Measurements from ENCODE around the gene AKAP13.
"Not testable (repeated sequence)": the region's sequence is repeated elsewhere in the genome, so short reads cannot be mapped to it uniquely, and the experiment has no call there.

AKAP13 gene

GRCh38 chr15:85412956-85413854 lies 32.8 kb downstream of the AKAP13 start:
- DNase-seq (ENCODE audit: low spot score), result peak; percentile 91

GRCh38 chr15:85414037-85414436 lies 33.6 kb downstream of the AKAP13 start:
- DNase-seq (ENCODE audit: low spot score), result no peak

DNA sequence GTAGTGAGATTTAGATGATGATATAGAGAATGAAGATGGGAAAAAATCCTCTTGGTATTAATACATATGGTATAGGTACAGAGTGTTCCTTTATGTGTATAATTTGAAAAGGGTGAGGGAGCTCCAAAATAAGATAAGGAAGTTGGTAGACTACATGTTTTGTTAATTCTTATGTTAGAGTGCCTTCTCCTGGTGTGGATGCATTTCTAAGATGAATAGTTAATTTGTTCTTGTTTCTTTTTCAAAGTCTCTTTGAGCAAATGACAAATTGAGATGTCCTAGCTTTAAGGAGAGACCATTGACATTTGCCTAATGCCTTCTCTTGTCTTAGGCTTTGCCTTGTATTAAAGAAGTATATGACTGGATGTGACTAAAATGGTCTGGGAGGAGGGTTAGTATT lies 34.1 kb downstream of the AKAP13 start:
- DNase-seq (ENCODE audit: low spot score), result peak; percentile 64

DNA sequence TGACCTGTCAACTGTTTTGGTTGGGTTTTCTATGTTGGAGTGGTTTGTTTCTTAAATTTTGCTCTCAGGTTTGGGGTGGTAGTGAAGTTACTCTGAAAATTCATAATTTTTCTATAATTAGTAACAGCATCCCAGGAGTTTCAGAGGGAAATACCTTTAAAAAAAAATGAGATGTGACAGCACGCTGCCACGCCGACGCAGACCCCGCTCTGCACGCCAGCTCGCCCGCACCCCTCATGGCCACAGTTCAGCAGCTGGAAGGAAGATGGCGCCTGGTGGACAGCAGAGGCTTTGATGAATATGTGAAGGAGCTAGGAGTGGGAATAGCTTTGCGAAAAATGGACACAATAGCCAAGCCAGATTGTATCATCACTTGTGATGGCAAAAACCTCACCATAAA lies 34.6 kb downstream of the AKAP13 start:
- DNase-seq (ENCODE audit: low spot score), result no peak

- peak; percentile 38 for DNase-seq (ENCODE audit: low spot score)
Measured at GRCh38 chr15:85415783-85416182, 35.4 kb downstream of the AKAP13 start.

DNA sequence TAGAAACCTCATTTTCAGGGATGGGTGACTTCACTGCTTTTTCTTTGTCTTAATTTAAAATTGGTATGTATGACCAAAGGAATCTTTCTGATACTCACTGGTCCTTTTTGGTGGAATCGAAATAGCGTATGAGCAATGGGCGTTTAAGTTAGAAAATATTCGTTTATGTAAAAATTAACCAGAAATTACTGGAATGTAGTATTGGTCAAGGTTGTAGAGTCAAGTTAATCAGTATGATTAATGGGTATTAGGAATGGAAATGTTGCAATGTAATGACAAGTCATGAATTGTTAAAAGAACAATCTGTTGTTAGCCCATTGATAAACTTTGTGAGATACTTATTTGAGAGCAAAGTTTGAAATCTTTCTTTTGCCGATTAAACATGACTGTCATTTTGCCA lies 36.9 kb downstream of the AKAP13 start:
- no peak for DNase-seq (ENCODE audit: low spot score)

GRCh38 chr15:85419161-85419560 lies 38.8 kb downstream of the AKAP13 start:
- no peak for DNase-seq (ENCODE audit: low spot score)

GRCh38 chr15:85421116-85421925 lies 40.9 kb downstream of the AKAP13 start:
- DNase-seq (ENCODE audit: low spot score), result no peak

DNA sequence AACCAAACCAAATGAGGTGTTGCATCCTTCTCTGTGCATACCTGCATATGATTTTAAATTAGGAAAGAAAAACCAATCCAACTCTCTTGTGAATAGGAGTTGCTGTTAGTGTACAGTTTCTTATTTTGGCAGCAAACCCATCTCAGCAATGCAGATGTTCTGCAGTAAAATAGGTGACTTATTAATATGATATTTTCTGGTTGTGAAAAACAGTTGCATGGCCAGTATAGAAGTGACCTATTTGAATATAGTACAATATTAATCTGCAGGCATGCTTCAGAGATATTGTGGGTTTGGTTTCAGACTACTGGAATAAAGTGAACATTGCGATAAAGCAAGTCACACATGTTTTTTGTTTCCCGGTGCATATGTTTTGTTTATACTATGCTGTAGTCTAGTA lies 42.2 kb downstream of the AKAP13 start:
- no peak for DNase-seq (ENCODE audit: low spot score)

DNA sequence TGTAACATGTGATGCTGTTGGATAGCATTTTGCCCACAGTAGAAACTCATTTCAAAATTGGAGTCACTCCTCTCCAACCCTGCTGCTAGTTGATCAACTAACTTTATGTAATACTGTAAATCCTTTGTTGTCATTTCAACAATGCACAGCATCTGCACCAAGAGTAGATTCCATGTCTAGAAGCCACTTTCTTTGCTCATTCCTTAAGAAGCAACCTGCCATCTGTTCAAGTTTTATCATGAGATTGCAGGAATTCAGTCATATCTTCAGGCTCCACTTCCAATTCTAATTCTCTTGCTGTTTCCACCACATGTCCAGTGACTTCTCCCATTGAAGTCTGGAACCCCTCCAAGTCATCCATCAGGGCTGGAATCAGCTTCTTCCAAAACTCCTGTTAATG lies 42.9 kb downstream of the AKAP13 start:
- DNase-seq (ENCODE audit: low spot score), result no peak

DNA sequence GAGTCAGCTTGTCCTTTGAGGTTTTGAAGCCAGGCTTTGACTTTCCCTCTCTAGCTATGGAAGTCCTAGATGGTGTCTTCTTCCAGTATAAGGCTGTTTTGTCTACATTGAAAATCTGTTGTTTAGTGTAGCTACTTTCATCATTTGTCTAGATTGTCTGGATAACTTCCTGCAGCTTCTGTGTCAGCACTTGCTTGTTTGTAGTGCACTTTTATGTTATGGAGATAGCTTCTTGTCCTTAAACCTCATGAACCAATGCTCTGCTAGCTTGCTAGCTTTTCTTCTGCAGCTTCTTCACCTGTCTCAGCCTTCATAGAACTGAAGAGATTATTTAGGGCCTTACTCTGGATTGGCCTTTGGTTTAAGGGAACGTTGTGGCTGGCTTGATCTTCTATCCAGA lies 43.8 kb downstream of the AKAP13 start:
- no peak for DNase-seq (ENCODE audit: low spot score)

DNA sequence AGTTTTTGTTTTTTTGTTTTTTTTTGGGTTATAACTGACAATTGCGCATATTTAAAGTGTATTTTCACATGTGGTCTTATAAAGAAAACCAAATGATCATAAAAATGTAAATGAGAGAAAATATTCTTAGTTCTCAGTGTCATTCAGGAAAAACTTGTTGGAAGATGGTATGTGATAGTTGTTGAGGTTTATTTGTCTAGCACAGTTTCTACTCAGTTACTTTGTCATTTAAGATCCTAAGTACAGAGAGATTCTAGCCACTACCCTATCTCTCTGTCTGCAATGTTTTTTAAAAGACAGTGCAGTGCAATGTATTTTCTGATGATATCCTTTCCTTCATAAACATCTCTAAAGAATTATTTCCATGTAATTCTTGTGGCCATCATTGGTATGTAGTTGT lies 46.1 kb downstream of the AKAP13 start:
- DNase-seq (ENCODE audit: low spot score), result no peak

DNA sequence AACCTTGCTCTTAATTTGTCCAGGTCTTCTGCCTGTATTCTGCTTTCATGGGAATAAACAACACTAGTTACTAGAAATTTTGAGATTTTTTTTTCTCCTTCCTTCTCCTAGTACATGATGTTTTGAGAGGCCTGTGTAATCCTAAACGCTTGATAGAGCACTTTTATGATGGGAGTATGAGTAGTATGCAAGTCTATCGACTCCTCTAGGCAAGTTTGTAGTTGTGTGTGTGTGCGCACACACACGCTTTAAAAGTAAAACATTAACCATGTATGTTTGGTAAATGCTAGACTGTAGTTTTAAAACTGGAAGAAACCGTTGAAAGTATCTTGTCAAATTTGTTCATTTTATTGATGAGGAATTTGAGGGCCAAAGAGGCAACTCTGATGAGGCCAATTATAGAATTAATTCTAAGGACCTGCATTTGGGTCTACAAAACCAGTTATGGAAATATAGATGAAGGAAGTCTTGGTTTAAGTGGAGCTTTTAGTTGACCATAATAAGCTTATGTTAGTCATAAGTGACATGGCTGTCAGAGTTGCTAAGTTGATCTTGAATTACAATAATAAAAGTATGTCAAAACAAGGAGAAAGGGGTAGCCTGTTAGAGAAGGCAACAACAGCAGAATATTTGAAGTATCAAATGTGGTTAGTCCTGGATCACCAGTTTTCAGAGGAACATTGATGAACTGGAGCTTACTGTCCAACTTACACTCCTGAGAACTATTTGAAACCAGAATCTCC lies 47.1 kb downstream of the AKAP13 start:
- no peak for DNase-seq (ENCODE audit: low spot score)

DNA sequence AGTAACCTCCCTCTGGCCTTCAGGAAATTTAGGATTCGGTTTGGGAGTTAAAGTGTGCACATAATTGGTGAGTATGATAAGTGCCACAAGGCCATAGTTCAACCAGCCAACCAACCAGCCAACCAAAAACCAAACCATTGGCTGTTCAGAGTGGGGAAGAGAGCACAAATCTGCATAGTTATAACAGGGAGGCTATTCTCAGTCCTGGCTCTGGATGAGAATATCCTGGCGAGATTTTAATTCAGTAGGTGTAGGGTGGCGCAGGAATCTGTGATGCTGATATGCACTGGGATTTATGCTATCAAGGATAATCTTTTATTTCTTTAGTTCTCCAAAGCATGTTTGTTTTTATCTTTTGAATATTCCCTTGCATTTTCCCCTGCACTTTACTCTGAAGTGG lies 49.1 kb downstream of the AKAP13 start:
- no peak for DNase-seq (ENCODE audit: low spot score)

DNA sequence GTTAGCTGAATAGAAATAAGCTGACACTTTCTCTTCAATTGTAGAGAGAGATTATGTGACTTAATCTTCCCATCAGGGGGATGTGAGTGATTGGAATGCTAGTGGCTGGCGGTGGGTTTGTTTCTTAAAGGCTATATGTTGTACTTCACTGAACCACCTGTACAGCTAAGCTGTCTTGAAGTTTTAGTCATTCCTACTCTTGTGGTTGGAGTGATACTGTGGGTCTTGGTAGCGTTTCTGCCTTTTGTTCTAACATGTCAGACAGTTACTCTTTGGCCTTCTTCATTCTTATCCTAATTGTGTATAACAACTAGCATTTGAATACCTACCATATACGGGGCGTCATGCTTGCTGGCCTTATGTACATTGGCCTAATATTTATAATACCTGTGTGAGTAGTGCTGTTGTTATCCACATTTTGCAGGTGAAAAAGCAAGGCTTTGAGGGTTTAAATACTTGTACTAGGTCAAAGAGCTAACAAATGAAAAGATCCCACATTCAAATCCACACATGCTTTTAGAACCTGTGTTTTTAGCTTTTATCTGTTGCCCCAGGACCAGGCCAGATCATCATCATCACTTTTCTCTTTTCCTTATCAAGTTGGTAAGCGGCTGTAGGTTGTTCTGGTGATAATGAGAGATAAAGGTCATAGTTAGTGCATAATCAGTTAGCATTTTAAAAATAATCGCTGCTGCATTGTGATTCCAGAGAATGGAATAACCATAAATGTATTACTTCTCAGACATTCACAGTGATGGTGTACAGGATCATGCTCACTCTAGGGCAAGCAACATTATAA lies 50.2 kb downstream of the AKAP13 start:
- no peak for DNase-seq (ENCODE audit: low spot score)

DNA sequence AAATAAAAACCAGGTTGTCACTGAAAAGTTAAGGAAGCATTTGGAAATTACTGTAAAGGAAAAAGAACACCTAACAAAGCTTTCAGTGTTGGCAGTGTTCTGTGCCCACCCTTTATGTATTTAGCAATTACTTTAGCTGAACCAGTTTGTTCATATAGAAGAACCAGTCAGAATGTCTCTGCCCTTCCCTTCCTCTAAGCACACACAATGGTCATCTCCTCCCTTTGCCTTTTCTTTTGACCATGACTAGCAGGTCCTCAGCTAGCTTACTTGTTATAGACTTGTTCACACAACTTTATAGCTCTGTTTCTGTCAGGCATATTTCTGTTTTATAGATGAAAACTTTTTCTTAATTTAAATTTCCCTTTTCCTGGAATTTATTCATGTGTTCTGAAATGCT lies 59.6 kb downstream of the AKAP13 start:
- no peak for DNase-seq (ENCODE audit: low spot score)

- no peak for DNase-seq (ENCODE audit: low spot score)
Measured at GRCh38 chr15:85440451-85440850, 60.0 kb downstream of the AKAP13 start.

DNA sequence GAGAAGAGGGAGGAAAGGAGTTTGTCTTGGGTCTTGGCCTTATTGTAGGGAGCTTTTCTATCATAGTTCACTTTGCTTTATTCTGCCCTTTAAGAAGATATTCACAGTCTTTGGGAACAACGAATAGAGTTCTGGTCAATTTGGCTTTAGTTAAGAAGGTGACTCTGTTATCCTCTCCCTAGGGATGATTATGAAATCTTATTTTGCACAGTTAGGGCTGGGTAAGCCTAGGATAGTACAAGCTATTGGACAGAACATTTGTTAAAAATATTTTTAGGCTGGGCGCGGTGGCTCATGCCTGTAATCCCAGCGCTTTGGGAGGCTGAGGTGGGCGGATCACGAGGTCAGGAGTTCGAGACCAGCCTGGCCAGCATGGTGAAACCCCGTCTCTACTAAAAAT lies 61.5 kb downstream of the AKAP13 start:
- DNase-seq (ENCODE audit: low spot score), result not testable (repeated sequence)

DNA sequence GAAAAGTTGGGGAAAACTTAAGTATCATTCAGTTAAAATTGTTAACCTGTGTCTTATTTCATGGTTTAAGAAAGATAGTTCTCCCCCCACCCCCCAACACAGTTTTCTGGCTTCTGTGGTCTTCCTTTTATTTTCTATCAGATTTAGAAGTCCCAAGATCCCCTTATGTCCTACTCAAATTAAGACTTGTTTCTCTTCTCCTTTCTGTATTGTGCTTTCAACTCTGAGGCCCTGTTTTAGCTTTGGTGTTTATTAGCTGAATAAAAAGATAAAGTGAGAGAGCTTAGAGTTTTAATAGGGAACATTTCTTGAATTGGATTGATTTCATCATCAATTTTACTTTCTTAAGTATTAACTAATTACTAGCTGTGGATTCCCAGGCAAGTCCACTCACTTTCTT lies 62.6 kb downstream of the AKAP13 start:
- no peak for DNase-seq (ENCODE audit: low spot score)

DNA sequence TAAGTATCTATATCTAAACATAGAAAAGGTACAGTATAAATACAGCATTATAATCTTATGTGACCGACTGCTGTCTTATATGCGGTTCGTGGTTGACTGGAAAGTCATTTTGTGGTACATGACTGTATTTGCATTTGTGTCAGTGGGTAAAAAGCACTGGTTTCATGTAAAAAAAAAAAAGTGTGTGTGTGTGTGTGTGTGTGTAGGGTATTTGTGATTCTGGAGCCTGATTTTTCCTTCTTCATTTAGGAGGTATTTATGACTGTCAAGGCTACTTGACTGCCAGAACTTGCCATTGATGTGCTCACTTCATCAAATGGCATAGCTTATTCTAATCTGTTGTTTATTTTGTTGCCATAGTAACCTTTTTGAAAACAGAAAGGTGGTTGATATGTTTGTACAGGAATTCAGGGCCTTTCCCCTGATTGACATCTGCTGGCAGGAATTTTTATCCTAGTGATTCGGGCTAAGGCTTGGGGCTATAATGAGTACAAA lies 63.2 kb downstream of the AKAP13 start:
- peak; percentile 32 for DNase-seq (ENCODE audit: low spot score)

DNA sequence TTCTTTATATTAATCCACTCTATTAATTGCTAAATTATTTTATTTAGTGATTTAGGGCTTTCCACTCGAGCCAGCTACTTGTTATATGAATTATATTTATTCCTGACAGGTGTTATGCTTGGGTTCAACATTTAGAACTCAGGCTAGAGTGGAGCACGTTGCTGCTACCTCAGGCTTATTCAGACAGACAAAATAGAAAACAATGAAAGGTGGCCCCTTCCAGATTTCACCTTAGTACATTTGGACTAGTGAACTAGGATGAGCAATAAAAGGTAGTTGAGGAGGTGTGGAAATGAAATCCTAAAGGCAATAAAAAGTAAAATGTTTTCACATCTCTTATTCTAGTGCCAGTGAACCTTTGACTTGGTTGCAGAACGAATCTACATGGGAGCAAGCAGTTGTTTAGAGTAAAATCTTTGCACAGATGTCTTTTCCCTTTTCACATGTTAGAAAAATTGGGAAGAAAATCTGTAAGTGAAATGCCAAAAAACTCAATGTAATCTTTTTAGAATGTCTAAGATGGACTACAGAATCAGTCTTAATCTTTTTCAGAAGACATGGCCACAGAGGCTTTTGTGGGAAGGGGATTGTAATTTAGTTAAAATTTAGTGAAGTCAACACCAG lies 63.8 kb downstream of the AKAP13 start:
- no peak for DNase-seq (ENCODE audit: low spot score)
